Lower lobe of right lung (tissue), 2 donors: Measurements from ENCODE around the gene ABCC3. TPM values are rescaled to one million over a fixed set of nuclear protein-coding genes. Genes with fewer than 3 reads are reported as not detected.

Experiments
- ATAC-seq, 2 donors: fragments of 200-7000 bp; cut with Tn5 transposase; one replicate each; pipeline ENCODE4 v1.9.1; 2020 to 2022; ENCODE audit warnings: mild to moderate bottlenecking in 2 of 2, moderate library complexity in 2 of 2
- DNase-seq: peaks from one replicate; pipeline ENCODE4 v3.0.0-alpha.2; 2020
- H3K27ac ChIP-seq: fragments of 200-600 bp; one replicate; pipeline ENCODE4 v1.8.0; 2022
- H3K27me3 ChIP-seq: fragments of 200-600 bp; one replicate; pipeline ENCODE4 v1.8.0; 2022; ENCODE audit warnings: low read depth
- H3K36me3 ChIP-seq: fragments of 200-600 bp; one replicate; pipeline ENCODE4 v1.8.0; 2022; ENCODE audit warnings: mild to moderate bottlenecking
- H3K4me1 ChIP-seq: fragments of 200-600 bp; one replicate; pipeline ENCODE4 v1.8.0; 2022
- H3K4me3 ChIP-seq: fragments of 200-600 bp; one replicate; pipeline ENCODE4 v1.8.0; 2022; ENCODE audit warnings: mild to moderate bottlenecking
- H3K9me3 ChIP-seq: fragments of 200-600 bp; one replicate; pipeline ENCODE4 v1.8.0; 2022
- intact Hi-C: fragments of 100-400 bp; cut with DNase I; formaldehyde crosslinking; loops from one replicate; pipeline ENCODE4 v1.11.0; 2022
- total RNA-seq: library from RNA; stranded (reverse); fragmentation: NEBNext Ultra II Directional; extraction: Animal tissue kit (Norgen Biotek cat#: 25700); gene quantifications from one replicate; pipeline ENCODE4 v1.2.1, GENCODE V29; 2021
- TF ChIP-seq, protein P1 (sequence below): fragments of 200-600 bp; IDR thresholded peaks from one replicate; pipeline ENCODE4 v1.8.0; 2022; ENCODE audit warnings: antibody characterized with exemption, mild to moderate bottlenecking
- donor health status: DM: no; HTN: yes; CAD: no; lungs with severe emphysema.

ABCC3 gene
- total RNA-seq, 1 donor from 2014 or later = 41.7 TPM

DNA sequence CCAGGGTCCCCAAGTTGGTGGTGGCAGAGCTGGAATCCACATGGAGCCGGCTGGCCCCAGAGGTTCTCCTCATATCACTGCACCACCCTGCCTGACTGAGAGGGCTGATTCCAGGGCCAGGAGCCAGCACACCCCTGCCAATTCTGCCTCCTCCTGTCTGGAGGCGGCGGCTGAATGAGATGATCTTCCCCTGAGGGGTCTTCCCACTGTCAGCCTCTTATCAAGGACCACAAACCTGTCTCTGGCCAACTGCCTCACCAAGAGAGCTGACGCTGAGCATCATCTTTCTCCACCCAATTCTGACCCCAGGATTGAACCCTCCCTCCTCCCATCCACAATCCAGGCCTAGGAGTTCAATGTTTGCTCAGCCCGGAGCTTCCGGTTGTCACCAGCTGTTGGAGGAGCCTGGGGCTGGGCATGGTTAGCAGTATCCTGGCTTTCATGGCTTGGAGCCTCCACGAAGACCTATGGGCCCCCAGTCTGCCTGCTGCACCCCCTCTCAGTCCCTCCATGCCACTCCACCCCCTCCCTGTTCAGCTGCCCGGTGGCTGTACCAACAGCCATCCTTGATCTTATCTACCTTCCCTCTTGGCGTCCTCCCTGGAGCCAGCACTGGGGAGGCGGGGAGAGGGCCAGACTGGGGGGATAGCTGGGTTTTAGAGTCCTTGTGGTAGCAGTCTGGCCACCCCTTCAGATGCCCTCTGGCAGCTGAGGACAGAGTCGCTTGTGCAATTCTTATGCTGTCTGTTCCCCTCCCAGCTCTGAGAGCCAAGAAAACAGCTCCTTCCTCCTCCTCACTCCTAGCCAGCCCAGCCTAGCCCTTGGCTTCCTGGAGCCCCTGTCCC lies 25.6 kb downstream of the ABCC3 start:
- no peaks in the 10 kb centered on the region for H3K27me3 ChIP-seq
- peak overlapping the region; percentile 65 for H3K27ac ChIP-seq
- H3K4me1 ChIP-seq = peaks cover 29% of the 10 kb centered on the region
- peak; percentile 47 to 54 for ATAC-seq
- H3K9me3 ChIP-seq = no peaks in the 10 kb centered on the region
- TF ChIP-seq, protein P1, sequence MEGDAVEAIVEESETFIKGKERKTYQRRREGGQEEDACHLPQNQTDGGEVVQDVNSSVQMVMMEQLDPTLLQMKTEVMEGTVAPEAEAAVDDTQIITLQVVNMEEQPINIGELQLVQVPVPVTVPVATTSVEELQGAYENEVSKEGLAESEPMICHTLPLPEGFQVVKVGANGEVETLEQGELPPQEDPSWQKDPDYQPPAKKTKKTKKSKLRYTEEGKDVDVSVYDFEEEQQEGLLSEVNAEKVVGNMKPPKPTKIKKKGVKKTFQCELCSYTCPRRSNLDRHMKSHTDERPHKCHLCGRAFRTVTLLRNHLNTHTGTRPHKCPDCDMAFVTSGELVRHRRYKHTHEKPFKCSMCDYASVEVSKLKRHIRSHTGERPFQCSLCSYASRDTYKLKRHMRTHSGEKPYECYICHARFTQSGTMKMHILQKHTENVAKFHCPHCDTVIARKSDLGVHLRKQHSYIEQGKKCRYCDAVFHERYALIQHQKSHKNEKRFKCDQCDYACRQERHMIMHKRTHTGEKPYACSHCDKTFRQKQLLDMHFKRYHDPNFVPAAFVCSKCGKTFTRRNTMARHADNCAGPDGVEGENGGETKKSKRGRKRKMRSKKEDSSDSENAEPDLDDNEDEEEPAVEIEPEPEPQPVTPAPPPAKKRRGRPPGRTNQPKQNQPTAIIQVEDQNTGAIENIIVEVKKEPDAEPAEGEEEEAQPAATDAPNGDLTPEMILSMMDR = no peak
- no peak for DNase-seq
- H3K4me3 ChIP-seq = no peak overlapping the region
- H3K36me3 ChIP-seq = no peaks in the 10 kb centered on the region
- intact Hi-C loops = no loop called here

DNA sequence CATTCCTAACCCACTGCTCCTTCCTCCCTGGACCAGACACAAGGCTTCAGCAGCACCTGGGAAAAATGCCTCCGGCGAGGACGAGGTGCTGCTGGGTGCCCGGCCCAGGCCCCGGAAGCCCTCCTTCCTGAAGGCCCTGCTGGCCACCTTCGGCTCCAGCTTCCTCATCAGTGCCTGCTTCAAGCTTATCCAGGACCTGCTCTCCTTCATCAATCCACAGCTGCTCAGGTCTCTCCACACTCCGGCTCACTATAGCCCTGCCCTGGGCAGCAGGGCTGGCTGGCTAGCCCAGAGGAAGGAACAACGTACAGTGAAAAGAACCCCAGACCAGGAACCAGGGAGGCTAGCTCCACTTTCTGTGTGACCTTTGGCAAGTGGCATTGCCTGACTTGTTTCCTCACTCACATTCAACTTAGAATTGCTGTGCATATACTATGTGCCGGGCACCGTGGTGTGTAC lies 26.2 kb downstream of the ABCC3 start:
- intact Hi-C loops = no loop called here
- DNase-seq (no peak), ATAC-seq (peak; percentile 2 to 18)
- Histone ChIP-seq H3K27me3 (no peaks in the 10 kb centered on the region), H3K4me3 (no peak overlapping the region), H3K4me1 (peaks cover 29% of the 10 kb centered on the region), H3K27ac (peak overlapping the region; percentile 65), H3K9me3 (no peaks in the 10 kb centered on the region), H3K36me3 (no peaks in the 10 kb centered on the region)
- TF ChIP-seq, protein P1 = no peak

DNA sequence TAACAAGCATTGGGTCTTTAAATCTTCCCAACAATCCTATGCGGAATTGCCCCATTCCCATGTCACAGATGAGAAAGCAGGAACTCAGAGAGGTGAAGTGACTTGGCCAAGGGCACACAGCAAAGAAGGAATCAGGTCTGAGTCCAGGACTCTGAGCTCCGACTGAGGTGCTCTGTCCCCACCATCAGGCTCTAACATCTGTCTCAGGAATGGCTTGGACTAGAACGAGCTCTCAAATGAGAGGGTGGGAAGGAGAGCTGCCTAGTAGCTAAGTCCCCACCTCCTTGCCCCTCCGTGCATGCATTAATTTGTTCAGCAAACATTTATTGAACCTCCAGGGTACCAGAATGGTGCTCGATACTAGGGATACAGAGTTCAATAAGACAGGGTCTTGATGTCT lies 26.7 kb downstream of the ABCC3 start:
- H3K9me3 ChIP-seq = no peaks in the 10 kb centered on the region
- intact Hi-C loops = no loop called here
- no peak overlapping the region for H3K4me3 ChIP-seq
- H3K27me3 ChIP-seq = no peaks in the 10 kb centered on the region
- TF ChIP-seq, protein P1 = no peak
- ATAC-seq = no peak
- no peak for DNase-seq
- peaks cover 29% of the 10 kb centered on the region for H3K4me1 ChIP-seq
- H3K27ac ChIP-seq = peak overlapping the region; percentile 65
- no peaks in the 10 kb centered on the region for H3K36me3 ChIP-seq

DNA sequence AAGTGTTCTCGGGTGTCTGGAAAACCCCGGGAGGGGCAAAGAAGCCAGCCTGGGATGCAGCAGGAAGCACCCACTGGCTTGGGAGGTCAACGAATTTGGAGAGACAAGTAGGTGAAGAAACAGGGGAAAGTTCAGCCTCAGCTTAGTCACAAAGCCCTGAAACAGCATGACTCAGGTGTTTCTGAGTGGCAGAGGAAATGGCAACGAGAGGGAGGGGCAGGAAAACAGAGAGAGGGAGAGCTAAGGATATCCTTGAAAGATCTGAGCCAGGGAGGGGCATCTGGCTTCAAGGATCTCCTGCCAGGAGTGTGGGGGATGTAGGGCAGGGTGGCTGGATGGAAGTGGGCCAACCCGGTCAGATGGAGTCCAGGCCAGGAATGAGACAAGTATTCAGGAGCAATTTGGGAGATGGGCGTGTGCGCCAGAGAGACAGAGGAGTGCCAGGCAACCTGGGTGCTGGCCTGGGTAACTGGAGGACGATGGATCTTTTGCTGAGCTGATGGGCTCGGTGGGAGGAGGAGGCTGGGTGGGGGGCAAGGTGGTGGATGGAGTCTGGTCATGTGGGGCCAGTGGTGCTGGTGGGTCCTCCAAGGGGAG lies 27.2 kb downstream of the ABCC3 start:
- Histone ChIP-seq H3K27ac (peak overlapping the region; percentile 65), H3K4me1 (peaks cover 29% of the 10 kb centered on the region), H3K27me3 (no peaks in the 10 kb centered on the region), H3K9me3 (no peaks in the 10 kb centered on the region), H3K36me3 (no peaks in the 10 kb centered on the region), H3K4me3 (no peak overlapping the region)
- TF ChIP-seq, protein P1 = no peak
- intact Hi-C loops = no loop called here
- DNase-seq (peak; percentile 64), ATAC-seq (peak; percentile 82 to 90)

DNA sequence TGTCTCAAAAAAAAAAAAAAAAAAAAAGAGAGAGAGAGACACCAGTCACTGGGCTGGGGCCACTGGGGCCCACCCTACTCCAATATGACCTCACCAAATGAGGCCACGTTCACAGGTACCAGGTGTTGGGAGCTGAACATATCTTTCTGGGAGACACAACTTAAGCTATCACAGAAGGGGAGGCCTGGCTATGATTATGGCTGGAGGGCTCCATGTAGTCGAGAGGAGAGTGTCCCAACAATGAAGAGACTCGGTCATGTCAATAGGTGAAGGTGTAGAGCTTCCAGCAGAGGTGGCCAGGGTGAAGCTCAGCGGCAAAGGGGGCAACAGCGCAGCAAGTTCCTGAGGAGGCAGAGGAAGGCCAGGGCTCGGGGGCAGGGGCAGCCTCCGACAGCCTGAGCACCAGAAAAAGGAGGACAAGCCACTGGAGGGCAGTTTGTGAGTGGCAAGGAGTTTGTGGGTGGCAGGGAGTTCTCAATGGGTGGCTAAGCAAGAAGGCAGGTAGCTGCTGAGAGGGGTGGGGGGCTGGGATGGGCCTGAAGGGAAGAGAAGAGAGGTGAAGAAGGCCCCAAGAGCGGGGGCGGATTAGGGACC lies 28.0 kb downstream of the ABCC3 start:
- ATAC-seq (no peak), DNase-seq (no peak)
- TF ChIP-seq, protein P1 = no peak
- H3K4me3 ChIP-seq = no peak overlapping the region
- H3K27me3 ChIP-seq = no peaks in the 10 kb centered on the region
- no peaks in the 10 kb centered on the region for H3K9me3 ChIP-seq
- no peaks in the 10 kb centered on the region for H3K36me3 ChIP-seq
- intact Hi-C loops = no loop called here
- peaks cover 29% of the 10 kb centered on the region for H3K4me1 ChIP-seq
- no peak overlapping the region for H3K27ac ChIP-seq
